Measurements from ENCODE around the gene NF2. TPM values are rescaled to one million over a fixed set of nuclear protein-coding genes. Genes with fewer than 3 reads are reported as not detected.

NF2 gene
- total RNA-seq, 1 experiment from 2014 or later, result 56.9 TPM

GRCh38 chr22:29569011-29569678 lies 34.3 kb upstream of the NF2 start:
- ATAC-seq (no peak), DNase-seq (ENCODE audit: low spot score) (no peak)
- Mint-ChIP-seq H3K27ac (no peak overlapping the region), H3K9me3 (no peaks in the 10 kb centered on the region), H3K4me3 (no peak overlapping the region), H3K4me1 (no peaks in the 10 kb centered on the region), H3K27me3 (ENCODE audit: low read depth) (no peaks in the 10 kb centered on the region), H3K36me3 (peaks cover 41% of the 10 kb centered on the region)
- CTCF ChIA-PET, result no interaction called here
- POLR2A ChIA-PET, result no interaction called here
- TF ChIP-seq CTCF (IDR thresholded peaks at IDR 0.05) (no peak), ZNF232 (CRISPR knock-in tag; IDR thresholded peaks at IDR 0.05) (no peak), E2F4 (CRISPR knock-in tag; IDR thresholded peaks at IDR 0.05; ENCODE audit: borderline replicate concordance, low read depth) (no peak), NR3C1 (CRISPR knock-in tag; conservative IDR thresholded peaks at IDR 0.05; ENCODE audit: low read depth) (no peak), JAZF1 (CRISPR knock-in tag; IDR thresholded peaks at IDR 0.05) (no peak), RORB (CRISPR knock-in tag; IDR thresholded peaks at IDR 0.05) (no peak), FOXP4 (CRISPR knock-in tag; IDR thresholded peaks at IDR 0.05) (no peak), NR1H2 (CRISPR knock-in tag; IDR thresholded peaks at IDR 0.05) (no peak), ZNF396 (CRISPR knock-in tag; IDR thresholded peaks at IDR 0.05; ENCODE audit: borderline replicate concordance) (no peak), E2F1 (CRISPR knock-in tag; IDR thresholded peaks at IDR 0.05) (no peak)

GRCh38 chr22:29570456-29570855 lies 33.0 kb upstream of the NF2 start:
- no peak overlapping the region for H3K4me3 Mint-ChIP-seq
- POLR2A ChIA-PET, result interaction anchor here (0.7 kb wide), 1 partner anchor 17 kb away, joined by 3 read pairs; the partner anchor contains the start of gene THOC5
- no peaks in the 10 kb centered on the region for H3K4me1 Mint-ChIP-seq
- ATAC-seq (no peak), DNase-seq (ENCODE audit: low spot score) (no peak)
- H3K9me3 Mint-ChIP-seq, result no peaks in the 10 kb centered on the region
- H3K27me3 Mint-ChIP-seq (ENCODE audit: low read depth), result no peaks in the 10 kb centered on the region
- CTCF ChIA-PET, result interaction anchor here (0.5 to 1.0 kb wide), 2 partner anchors 17 to 156 kb away, joined by 3 to 7 read pairs; partner anchors contain the start of gene THOC5
- H3K36me3 Mint-ChIP-seq, result peaks cover 36% of the 10 kb centered on the region
- H3K27ac Mint-ChIP-seq, result peak overlapping the region; percentile 63; the same call in 1 of the 2 replicates
- TF ChIP-seq NFE2L1 (CRISPR knock-in tag; IDR thresholded peaks at IDR 0.05) (no peak), ATF3 (CRISPR knock-in tag; conservative IDR thresholded peaks at IDR 0.05) (no peak), NFATC4 (CRISPR knock-in tag; IDR thresholded peaks at IDR 0.05) (no peak)

- H3K4me1 Mint-ChIP-seq, result no peaks in the 10 kb centered on the region
- H3K9me3 Mint-ChIP-seq, result no peaks in the 10 kb centered on the region
- H3K36me3 Mint-ChIP-seq, result peaks cover 36% of the 10 kb centered on the region
- H3K27ac Mint-ChIP-seq, result peak overlapping the region; percentile 33
- ChIA-PET POLR2A (interaction anchor here (0.5 kb wide), 1 partner anchor 19 kb away, joined by 4 read pairs; no protein-coding TSS in a partner anchor), CTCF (interaction anchor here (0.5 to 1.0 kb wide), 2 partner anchors 17 to 156 kb away, joined by 3 to 7 read pairs; partner anchors contain the start of gene THOC5)
- no peak overlapping the region for H3K4me3 Mint-ChIP-seq
- no peaks in the 10 kb centered on the region for H3K27me3 Mint-ChIP-seq (ENCODE audit: low read depth)
- DNase-seq (ENCODE audit: low spot score), result no peak
- no peak for ATAC-seq
- TF ChIP-seq E2F4 (CRISPR knock-in tag; IDR thresholded peaks at IDR 0.05; ENCODE audit: borderline replicate concordance, low read depth) (no peak), ZNF317 (CRISPR knock-in tag; IDR thresholded peaks at IDR 0.05; ENCODE audit: borderline replicate concordance, low read depth) (no peak), FOXP1 (CRISPR knock-in tag; IDR thresholded peaks at IDR 0.05; ENCODE audit: borderline replicate concordance) (no peak), CREB1 (CRISPR knock-in tag; IDR thresholded peaks at IDR 0.05) (no peak), GTF2I (CRISPR knock-in tag; conservative IDR thresholded peaks at IDR 0.05) (no peak), KAT7 (CRISPR knock-in tag; IDR thresholded peaks at IDR 0.05; ENCODE audit: borderline replicate concordance) (no peak), ZNF423 (CRISPR knock-in tag; IDR thresholded peaks at IDR 0.05) (no peak), E2F1 (CRISPR knock-in tag; IDR thresholded peaks at IDR 0.05) (no peak), ATF3 (CRISPR knock-in tag; conservative IDR thresholded peaks at IDR 0.05) (no peak)
These were observed 32.4 kb upstream of the NF2 start for GRCh38 chr22:29570912-29571549.

All from WTC11 (cell line).